Hepatocyte (in vitro differentiated cells): ENCODE data around the gene ARHGEF1.

Source experiments
- CTCF ChIP-seq: fragments of 200-600 bp; sonication (generic); IDR thresholded peaks from 2 replicates; pipeline ENCODE4 v1.5.1; 2016; ENCODE audit warnings: antibody characterized with exemption, mild to moderate bottlenecking; ENCODE audit not compliant: poor library complexity
- EZH2phosphoT487 ChIP-seq: fragments of 200-600 bp; sonication (generic); IDR thresholded peaks from one replicate; pipeline ENCODE4 v1.6.1; 2018; ENCODE audit warnings: antibody characterized with exemption, mild to moderate bottlenecking, low read depth, moderate library complexity; ENCODE audit not compliant: unreplicated experiment, severe bottlenecking

GRCh38 chr19:41890936-41891335 lies 8.0 kb downstream of the ARHGEF1 start:
- no peak for TF ChIP-seq EZH2phosphoT487
- TF ChIP-seq CTCF, result no peak
